K562 (cell line): ENCODE measurements around the gene RC3H2. TPM values are rescaled to one million over a fixed set of nuclear protein-coding genes. Genes with fewer than 3 reads are reported as not detected.

Experiments
- ARHGAP35 ChIP-seq: fragments of 450-650 bp; IDR thresholded peaks from 2 replicates; pipeline ENCODE4 v1.6.1; 2018; ENCODE audit not compliant: partially characterized antibody
- CBX5 ChIP-seq: IDR thresholded peaks from 2 replicates; pipeline ENCODE4 v1.6.1; 2014; ENCODE audit warnings: low read depth, borderline replicate concordance
- CREBBP ChIP-seq: IDR thresholded peaks from one replicate; pipeline ENCODE4 v1.6.1; 2012; ENCODE audit warnings: low read depth, mild to moderate bottlenecking, control low read depth, inconsistent platforms, low read length
- DDX20 ChIP-seq: fragments of 450-650 bp; IDR thresholded peaks from 2 replicates; pipeline ENCODE4 v1.6.1; 2016; ENCODE audit warnings: missing genetic modification characterization, low read depth, mild to moderate bottlenecking, missing compliant biosample characterization, moderate library complexity
- EGR1 ChIP-seq: fragments of 450-650 bp; conservative IDR thresholded peaks from 2 replicates; pipeline ENCODE4 v1.6.1; 2017; ENCODE audit warnings: mild to moderate bottlenecking
- FUS ChIP-seq: fragments of 200-400 bp; formaldehyde crosslinking; optimal IDR thresholded peaks from 2 replicates; pipeline ENCODE3; 2017; ENCODE audit warnings: low read depth, low read length
- GTF2F1 ChIP-seq: IDR thresholded peaks from 2 replicates; pipeline ENCODE4 v1.6.1; 2011; ENCODE audit warnings: low read depth, low read length, improper control_type of control experiment
- LEF1 ChIP-seq: fragments of 450-650 bp; IDR thresholded peaks from 2 replicates; pipeline ENCODE4 v1.6.1; 2016; ENCODE audit warnings: mild to moderate bottlenecking
- MCM2 ChIP-seq: fragments of 450-650 bp; IDR thresholded peaks from 2 replicates; pipeline ENCODE4 v1.6.1; 2017; ENCODE audit warnings: low read depth, mild to moderate bottlenecking
- POLR2B ChIP-seq: fragments of 450-650 bp; IDR thresholded peaks from 2 replicates; pipeline ENCODE4 v1.6.1; 2018; ENCODE audit warnings: low read depth; ENCODE audit not compliant: partially characterized antibody
- POLR3A ChIP-seq: IDR thresholded peaks from 2 replicates; pipeline ENCODE4 v1.6.1; 2011; ENCODE audit warnings: borderline replicate concordance, mild to moderate bottlenecking, moderate library complexity; ENCODE audit not compliant: insufficient read length, insufficient read depth; ENCODE audit errors: extremely low read depth
- RFX1 ChIP-seq: fragments of 450-650 bp; IDR thresholded peaks from 2 replicates; pipeline ENCODE4 v1.6.1; 2016; ENCODE audit warnings: mild to moderate bottlenecking, moderate library complexity
- SIX5 ChIP-seq, 2 experiments: IDR thresholded peaks; 2 replicates each; pipeline ENCODE4 v1.6.1; 2011; ENCODE audit warnings: low read length in 2 of 2, borderline replicate concordance in 1 of 2, low read depth in 1 of 2, mild to moderate bottlenecking in 1 of 2, moderate library complexity in 1 of 2; ENCODE audit not compliant: insufficient read depth in 1 of 2
- STAG1 ChIP-seq: sonication (generic); formaldehyde crosslinking; IDR thresholded peaks from 2 replicates; pipeline ENCODE4 v1.5.0; 2020; ENCODE audit warnings: missing genetic modification reagents, borderline replicate concordance
- SUPT5H ChIP-seq: fragments of 450-650 bp; IDR thresholded peaks from 2 replicates; pipeline ENCODE4 v1.6.1; 2016
- WHSC1 ChIP-seq: IDR thresholded peaks from one replicate; pipeline ENCODE4 v1.6.1; 2012; ENCODE audit warnings: low read length, control low read depth, inconsistent platforms
- ZNF133 ChIP-seq: fragments of 250-450 bp; sonication (Bioruptor Pico); IDR thresholded peaks from 2 replicates; pipeline ENCODE4 v1.4.0; 2020; ENCODE audit warnings: mild to moderate bottlenecking
- ZNF79 ChIP-seq: fragments of 250-450 bp; sonication (Bioruptor Pico); IDR thresholded peaks from 2 replicates; pipeline ENCODE4 v1.4.0; 2020; ENCODE audit warnings: low read depth, mild to moderate bottlenecking, moderate library complexity
- polyA plus RNA-seq, 8 experiments: library from polyadenylated mRNA; depleted of rRNA in 4 of 8; stranded (reverse) in 5 of 8; unstranded in 3 of 8; fragments of >200 nt; fragmentation: Nextera tagmentation in 2 of 8; fragmentation: Illumina TruSeq in 1 of 8; extraction: Ambion mirVana in 2 of 8; extraction: Trizol in 1 of 8; gene quantifications; 2 replicates each; pipeline versions ENCODE4 v1.2.1 to v1.2.3, GENCODE V29; 2011 to 2014; ENCODE audit warnings: inconsistent platforms in 1 of 8, missing spikeins in 1 of 8
- total RNA-seq, 7 experiments: library from RNA; depleted of rRNA in 6 of 7; stranded (reverse); fragments of >200 nt in 6 of 7; fragmentation: Illumina TruSeq in 2 of 7; extraction: Trizol in 2 of 7; gene quantifications; 2 replicates each; pipeline versions ENCODE4 v1.2.1 to v1.2.3, GENCODE V29; 2011 to 2021; ENCODE audit warnings: low replicate concordance in 1 of 7
- TF ChIP-seq, protein P1 (sequence below): sonication (generic); formaldehyde crosslinking; IDR thresholded peaks from 2 replicates; pipeline ENCODE4 v1.8.0; 2022; ENCODE audit warnings: mild to moderate bottlenecking, missing genetic modification reagents
- TF ChIP-seq, protein P2 (sequence below), 2 experiments: fragments of 450-650 bp; conservative IDR thresholded peaks; 2 replicates each; pipeline ENCODE4 v1.6.1; 2017; ENCODE audit warnings: mild to moderate bottlenecking in 2 of 2, moderate library complexity in 2 of 2
- TF ChIP-seq, protein P3 (sequence below): sonication (generic); formaldehyde crosslinking; IDR thresholded peaks from 2 replicates; pipeline ENCODE4 v1.8.0; 2022; ENCODE audit warnings: missing genetic modification reagents, mild to moderate bottlenecking, moderate library complexity, borderline replicate concordance
- TF ChIP-seq, protein P4 (sequence below), 2 experiments: IDR thresholded peaks in 1 of 2; conservative IDR thresholded peaks in 1 of 2; 2 replicates each; pipeline ENCODE4 v1.6.1; 2016; ENCODE audit warnings: low read depth in 2 of 2, mild to moderate bottlenecking in 1 of 2, missing compliant biosample characterization in 1 of 2, missing genetic modification characterization in 1 of 2, moderate library complexity in 1 of 2

RC3H2 gene
- total and polyA plus RNA-seq, 9 of the 15 experiments (the other 6 are each of a cell fraction or from before 2014, with no cell fraction given) = 5.6 to 35.4 (median 18.6) TPM

DNA sequence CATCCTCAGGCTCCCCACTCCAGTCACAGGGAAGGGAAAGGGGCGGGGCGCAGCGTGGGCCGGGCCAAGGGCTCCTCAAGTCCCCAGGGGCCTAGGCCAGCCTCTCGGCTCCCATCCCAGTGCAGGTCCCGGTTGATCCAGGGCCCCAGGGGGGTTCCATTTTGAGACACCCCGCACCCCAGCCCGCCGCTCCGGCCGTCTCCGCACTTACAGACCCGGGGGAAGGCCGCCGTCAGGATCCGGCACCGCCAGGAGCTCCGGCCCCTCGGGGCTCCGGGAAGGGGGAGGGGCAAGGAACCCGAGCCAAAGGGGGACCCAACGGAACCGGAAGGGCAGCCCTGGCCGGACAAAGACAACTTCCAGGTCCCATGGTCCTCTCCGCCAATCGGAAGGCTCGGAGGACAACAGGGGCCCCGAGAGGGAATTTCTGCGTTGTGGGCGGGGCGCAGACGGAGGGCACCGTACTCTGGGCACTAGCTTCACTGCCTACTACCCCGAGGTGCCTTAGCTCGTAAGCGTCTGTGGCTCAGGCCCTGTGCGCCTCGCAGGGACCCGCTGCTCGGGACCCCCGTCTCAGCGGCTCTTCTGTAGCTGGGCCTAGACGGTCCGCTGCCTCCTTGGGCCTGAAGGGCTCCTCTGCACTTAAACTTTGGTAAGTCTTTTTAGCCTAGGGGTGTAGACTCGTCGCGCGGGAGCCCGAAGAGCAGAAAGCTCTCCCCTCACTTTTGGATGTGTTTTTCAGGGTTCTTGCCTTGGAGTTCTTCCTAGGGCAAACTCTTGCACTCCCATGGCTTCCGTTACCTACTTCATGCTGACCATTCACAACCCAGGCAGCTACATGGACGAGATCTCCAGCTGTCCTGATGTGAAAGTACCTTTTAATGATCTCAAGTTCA, 26.3 kb upstream of the RC3H2 start, which contains the start of gene ZBTB26 (continued):
- TF ChIP-seq, protein P1, sequence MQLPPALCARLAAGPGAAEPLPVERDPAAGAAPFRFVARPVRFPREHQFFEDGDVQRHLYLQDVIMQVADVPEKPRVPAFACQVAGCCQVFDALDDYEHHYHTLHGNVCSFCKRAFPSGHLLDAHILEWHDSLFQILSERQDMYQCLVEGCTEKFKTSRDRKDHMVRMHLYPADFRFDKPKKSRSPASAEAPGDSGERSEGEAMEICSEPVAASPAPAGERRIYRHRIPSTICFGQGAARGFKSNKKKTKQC (CRISPR knock-in tag) = no peak
- TF ChIP-seq POLR2B (peak; percentile 44), EGR1 (peak; percentile 23; the same call in 1 of the 2 replicates), ARHGAP35 (no peak), CBX5 (no peak), STAG1 (CRISPR knock-in tag) (no peak), RFX1 (no peak), SIX5 (IDR thresholded peaks at IDR 0.05; ENCODE audit: borderline replicate concordance in 1 of 2, insufficient read depth in 1 of 2, low read depth in 1 of 2, low read length in 2 of 2) (peak in 1 of 2 experiments; percentile 17; a peak in 1 of 4 replicates), ZNF133 (CRISPR knock-in tag) (no peak), DDX20 (tag) (no peak), CREBBP (no peak), LEF1 (peak; percentile 39; the same call in 1 of the 2 replicates), FUS (no peak), POLR3A (no peak), WHSC1 (no peak), ZNF79 (CRISPR knock-in tag) (0 out of 2 replicates have a peak, but pooled peaks have one; percentile 6), MCM2 (no peak), GTF2F1 (no peak), SUPT5H (peak; percentile 73)
- TF ChIP-seq, protein P2, sequence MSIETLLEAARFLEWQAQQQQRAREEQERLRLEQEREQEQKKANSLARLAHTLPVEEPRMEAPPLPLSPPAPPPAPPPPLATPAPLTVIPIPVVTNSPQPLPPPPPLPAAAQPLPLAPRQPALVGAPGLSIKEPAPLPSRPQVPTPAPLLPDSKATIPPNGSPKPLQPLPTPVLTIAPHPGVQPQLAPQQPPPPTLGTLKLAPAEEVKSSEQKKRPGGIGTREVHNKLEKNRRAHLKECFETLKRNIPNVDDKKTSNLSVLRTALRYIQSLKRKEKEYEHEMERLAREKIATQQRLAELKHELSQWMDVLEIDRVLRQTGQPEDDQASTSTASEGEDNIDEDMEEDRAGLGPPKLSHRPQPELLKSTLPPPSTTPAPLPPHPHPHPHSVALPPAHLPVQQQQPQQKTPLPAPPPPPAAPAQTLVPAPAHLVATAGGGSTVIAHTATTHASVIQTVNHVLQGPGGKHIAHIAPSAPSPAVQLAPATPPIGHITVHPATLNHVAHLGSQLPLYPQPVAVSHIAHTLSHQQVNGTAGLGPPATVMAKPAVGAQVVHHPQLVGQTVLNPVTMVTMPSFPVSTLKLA (conservative IDR thresholded peaks at IDR 0.05) = peak; percentile 76 to 87
- TF ChIP-seq, protein P3, sequence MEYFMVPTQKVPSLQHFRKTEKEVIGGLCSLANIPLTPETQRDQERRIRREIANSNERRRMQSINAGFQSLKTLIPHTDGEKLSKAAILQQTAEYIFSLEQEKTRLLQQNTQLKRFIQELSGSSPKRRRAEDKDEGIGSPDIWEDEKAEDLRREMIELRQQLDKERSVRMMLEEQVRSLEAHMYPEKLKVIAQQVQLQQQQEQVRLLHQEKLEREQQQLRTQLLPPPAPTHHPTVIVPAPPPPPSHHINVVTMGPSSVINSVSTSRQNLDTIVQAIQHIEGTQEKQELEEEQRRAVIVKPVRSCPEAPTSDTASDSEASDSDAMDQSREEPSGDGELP (CRISPR knock-in tag) = peak; percentile 41; the same call in 1 of the 2 replicates
- TF ChIP-seq, protein P4, sequence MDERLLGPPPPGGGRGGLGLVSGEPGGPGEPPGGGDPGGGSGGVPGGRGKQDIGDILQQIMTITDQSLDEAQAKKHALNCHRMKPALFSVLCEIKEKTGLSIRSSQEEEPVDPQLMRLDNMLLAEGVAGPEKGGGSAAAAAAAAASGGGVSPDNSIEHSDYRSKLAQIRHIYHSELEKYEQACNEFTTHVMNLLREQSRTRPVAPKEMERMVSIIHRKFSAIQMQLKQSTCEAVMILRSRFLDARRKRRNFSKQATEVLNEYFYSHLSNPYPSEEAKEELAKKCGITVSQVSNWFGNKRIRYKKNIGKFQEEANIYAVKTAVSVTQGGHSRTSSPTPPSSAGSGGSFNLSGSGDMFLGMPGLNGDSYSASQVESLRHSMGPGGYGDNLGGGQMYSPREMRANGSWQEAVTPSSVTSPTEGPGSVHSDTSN (CRISPR knock-in tag; IDR thresholded peaks at IDR 0.05; ENCODE audit: low read depth) = no peak
- TF ChIP-seq, protein P4 (tag; conservative IDR thresholded peaks at IDR 0.05; ENCODE audit: low read depth) = no peak
